SW 1271 (cell line): ENCODE data around the gene GATC.
A peak's percentile ranks its signal among the peaks of the same experiment; 100 is the strongest.

Experiments used
- DNase-seq, 2 experiments: peaks; one replicate each; lab custom pipeline; 2025; lab: John Stamatoyannopoulos, UW

Gene GATC

GRCh38 chr12:120497524-120498150, 51.4 kb downstream of the GATC start:
- DNase-seq = no peak

GRCh38 chr12:120498870-120499515, 52.7 kb downstream of the GATC start:
- DNase-seq = peak in 1 of 2 experiments; percentile 26

- no peak for DNase-seq
Measured at GRCh38 chr12:120500581-120500980, 54.3 kb downstream of the GATC start.

- DNase-seq = no peak
Measured at GRCh38 chr12:120504587-120504986, 58.3 kb downstream of the GATC start.

GRCh38 chr12:120508537-120508936, 62.3 kb downstream of the GATC start:
- DNase-seq = no peak
